GM15510 (cell line): Measurements from ENCODE around the gene KLHL17.

Experiments used
- POLR2A ChIP-seq: IDR thresholded peaks from 3 replicates; pipeline ENCODE4 v1.6.1; 2011; ENCODE audit warnings: borderline replicate concordance; ENCODE audit not compliant: insufficient read length; ENCODE audit errors: extremely low read depth

The KLHL17 gene

GRCh38 chr1:973459-974292, 13.3 kb downstream of the KLHL17 start:
- no peak for TF ChIP-seq POLR2A

DNA sequence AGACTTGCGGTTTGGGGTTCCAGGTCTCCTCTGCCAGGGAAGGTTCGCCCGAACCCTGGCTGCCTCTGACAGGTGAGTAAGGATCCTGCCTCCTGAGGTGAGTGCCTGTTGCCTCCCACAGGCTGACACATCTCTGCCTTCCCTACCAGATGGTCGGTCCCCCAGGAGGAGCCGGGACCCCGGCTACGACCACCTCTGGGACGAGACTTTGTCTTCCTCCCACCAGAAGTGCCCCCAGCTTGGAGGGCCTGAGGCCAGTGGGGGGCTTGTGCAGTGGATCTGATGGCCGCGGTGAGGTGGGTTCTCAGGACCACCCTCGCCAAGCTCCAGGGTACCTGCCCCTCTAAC, 13.9 kb downstream of the KLHL17 start:
- no peak for TF ChIP-seq POLR2A

GRCh38 chr1:974687-975328, 14.4 kb downstream of the KLHL17 start:
- TF ChIP-seq POLR2A, result no peak

DNA sequence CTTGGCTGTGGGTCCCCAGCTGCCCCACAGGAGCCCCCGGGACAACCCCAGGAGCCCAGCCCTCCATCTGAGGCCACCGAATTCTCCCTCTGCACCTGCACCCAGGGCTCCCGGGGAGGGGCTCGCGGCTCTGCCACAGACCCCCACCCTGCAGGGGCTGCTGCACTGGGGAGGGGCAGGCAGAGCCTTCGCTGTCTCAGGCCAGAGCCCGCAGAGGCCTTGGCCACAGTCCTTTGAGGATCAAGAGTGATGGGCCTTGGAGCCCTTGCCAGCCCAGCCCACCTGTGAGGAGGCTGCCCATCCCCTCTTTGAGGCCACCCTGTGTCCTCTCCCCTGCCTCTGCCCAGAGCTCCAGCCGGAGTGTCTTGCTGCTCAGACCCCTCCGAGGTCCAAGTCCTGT, 15.0 kb downstream of the KLHL17 start:
- TF ChIP-seq POLR2A, result no peak

GRCh38 chr1:975896-976683, 15.7 kb downstream of the KLHL17 start:
- no peak for TF ChIP-seq POLR2A

DNA sequence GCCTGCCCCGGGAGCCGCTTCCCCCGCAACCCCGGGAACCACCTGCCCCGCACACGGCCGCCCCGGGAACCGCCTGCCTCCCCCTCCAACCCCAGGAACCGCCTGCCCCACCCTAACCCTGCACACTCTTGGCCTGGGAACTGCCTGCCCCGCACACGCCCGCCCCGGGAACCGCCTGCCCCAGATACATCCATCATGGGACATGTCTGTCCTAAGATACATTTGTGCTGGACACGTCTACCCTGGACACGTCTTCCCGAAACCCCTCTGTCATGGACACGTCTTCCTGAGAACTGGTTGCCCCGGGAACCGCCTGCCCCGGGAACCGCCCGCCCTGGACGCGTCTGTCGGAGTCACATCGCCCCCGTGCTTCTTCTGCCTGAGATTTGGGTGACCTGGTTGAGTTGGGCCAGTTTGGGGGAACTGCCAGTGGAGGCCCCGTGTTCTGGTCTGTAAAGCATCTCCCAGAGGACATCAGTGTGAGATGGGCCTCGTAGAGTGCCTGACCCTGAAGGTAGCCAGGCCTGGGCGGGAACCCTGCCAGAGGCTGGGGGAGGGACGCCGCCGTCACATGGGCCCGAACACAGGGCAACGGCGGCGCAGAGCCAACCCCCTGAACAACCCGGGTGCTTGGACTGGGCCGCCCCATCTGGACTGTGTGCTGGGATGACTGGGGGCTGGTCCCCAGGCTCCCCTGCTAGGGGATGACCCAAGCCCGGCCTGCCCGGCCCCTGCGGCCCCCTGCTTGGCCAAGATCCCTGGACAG, 17.9 kb downstream of the KLHL17 start:
- TF ChIP-seq POLR2A, result no peak

DNA sequence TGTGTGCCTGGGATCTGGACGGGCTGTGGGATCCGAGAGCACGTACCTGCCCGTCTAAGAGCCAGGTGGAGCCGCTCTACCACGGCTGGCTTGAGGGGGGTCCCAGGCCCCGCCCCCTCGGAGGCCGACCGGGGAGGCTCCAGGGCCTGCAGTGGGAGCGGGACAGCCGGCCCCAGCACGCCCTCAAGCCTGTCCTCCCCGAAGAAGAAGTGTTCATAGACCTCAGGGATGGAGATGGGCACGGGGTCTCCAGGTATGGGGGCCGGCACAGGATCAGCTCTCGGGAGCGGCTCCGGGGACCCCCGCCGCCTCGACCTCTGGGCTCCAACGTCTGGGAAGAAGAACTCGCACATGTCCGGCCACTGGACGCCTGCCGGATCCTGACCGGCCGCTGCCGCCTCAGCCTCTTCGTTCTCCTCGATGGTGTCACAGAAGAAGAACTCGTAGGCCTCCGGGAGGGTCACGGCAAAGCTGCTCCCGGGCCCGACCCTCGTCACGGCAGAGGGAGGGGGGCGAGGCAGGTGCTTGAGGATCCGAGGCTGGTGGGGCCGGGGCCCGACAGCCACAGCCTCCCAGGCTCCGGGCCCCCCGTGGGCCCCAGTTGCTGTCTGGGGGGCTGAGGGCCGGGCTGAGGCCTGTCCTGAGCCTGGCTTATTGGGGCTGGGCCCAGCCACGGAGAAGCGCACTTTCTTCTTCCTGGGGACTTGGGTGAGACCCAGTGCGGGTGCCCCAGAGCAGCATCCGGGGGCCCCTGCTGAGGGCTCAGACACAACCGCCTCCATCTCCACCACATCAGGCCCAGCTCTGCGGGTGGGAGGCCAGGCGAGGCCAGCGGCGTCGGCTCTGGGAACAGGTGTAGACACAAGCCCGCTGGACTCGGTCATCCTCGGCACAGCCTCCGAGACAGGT, 18.7 kb downstream of the KLHL17 start:
- TF ChIP-seq POLR2A, result no peak

GRCh38 chr1:979744-980072, 19.3 kb downstream of the KLHL17 start:
- TF ChIP-seq POLR2A, result no peak

GRCh38 chr1:980137-980571, 19.8 kb downstream of the KLHL17 start:
- TF ChIP-seq POLR2A, result no peak

DNA sequence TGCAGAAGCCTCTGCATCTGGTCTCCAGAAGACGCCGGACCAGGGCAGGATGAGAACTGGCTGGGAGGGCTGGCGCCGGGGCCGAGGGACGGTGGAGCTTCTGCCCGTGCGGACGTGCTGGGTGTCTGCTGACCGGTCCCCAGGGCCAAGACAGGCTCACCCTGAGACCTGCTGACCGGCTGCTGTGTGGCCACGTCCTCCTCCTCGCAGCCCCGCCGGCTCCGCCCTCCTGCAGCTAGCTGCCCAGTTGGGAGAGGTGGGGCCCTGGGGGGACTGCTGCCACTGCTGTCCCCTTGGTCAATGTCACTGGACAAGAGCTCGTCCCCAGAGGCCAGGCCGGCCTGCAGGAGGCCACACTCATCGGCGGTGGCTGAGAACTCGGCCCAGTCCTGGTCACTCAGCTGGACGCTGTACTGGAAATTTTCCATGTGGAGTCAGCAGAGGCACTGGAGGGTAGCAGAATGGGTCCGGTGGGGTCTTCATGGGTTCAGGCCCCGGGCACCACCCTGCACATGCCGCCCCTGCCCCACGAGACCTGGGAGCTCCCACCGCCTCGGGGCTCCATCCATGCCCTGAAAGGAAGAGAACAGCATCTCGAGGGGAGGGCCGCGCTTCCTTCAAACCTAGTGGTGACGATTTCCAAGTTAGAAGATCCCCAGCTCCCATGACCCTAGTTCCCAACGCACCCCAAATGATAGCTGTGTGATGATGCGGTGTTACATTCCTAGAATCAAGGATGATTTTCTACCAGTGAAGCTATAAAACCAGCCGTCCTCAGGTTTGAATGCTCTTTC, 20.4 kb downstream of the KLHL17 start:
- TF ChIP-seq POLR2A, result no peak

GRCh38 chr1:981491-981954, 21.1 kb downstream of the KLHL17 start:
- TF ChIP-seq POLR2A, result no peak

DNA sequence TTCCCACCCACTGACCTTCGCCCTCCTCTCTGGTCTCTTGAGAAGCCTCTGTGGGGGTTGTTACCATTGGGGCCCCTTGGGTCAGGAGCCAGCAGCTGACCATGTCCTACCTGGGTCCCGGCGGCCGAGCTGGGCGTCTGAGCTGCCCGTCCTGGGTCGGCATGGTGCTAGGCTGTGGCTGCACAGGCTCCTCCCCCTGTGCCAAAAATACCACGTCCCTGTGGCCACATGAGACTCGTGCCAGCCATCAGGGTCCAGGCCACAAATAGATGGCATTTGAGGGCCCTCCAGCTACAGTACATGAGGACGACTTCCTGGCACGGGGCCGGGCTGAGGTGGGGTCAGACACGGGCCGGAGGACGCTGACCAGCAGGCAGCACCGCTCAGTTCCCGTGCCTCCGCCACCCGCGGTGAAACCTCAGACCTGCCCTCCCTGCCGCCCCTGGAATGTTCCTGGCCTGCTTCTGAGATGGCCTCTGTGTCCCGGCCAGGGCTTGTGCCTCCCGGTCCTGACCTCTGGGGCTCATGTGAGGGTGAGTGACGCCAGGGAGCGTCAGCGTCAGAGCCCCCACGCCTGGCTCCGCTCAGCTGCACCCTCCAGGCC, 21.7 kb downstream of the KLHL17 start, which contains the start of gene PERM1:
TSS of gene PERM1 (minus strand) at position 139 of the 604 bp plus-strand sequence. CDS start 1,064 bp downstream, outside the sequence.
- TF ChIP-seq POLR2A, result no peak
